ENCODE data around the gene ABCC1. TPM values are rescaled to one million over a fixed set of nuclear protein-coding genes. Genes with fewer than 3 reads are reported as not detected.

The ABCC1 gene
- total RNA-seq: 47.9 to 118 TPM (median 48.3 TPM) in 3 replicates
- long read RNA-seq, full-length matches to known transcripts: 22 of 56 reads
- long read RNA-seq, partial matches to known transcripts: 17 of 56 reads
- long read RNA-seq, other reads (novel, unspliced or antisense): 17 of 56 reads

GRCh38 chr16:15949210-15950160 is at the start of gene ABCC1:
Gene ABCC1, plus strand, starts transcription at chr16:15949616. Its CDS starts 136 bp downstream, at chr16:15949752.
- DNase-seq (ENCODE audit: low spot score): peak; percentile 69
- no peaks in the 10 kb centered on the region for H3K36me3 Mint-ChIP-seq (ENCODE audit: low read depth)
- H3K9me3 Mint-ChIP-seq (ENCODE audit: low read depth): no peaks in the 10 kb centered on the region
- peak; percentile 20 for TF ChIP-seq CTCF (IDR thresholded peaks at IDR 0.05)
- no peaks in the 10 kb centered on the region for H3K27me3 Mint-ChIP-seq (ENCODE audit: low read depth)
- H3K4me3 Mint-ChIP-seq (ENCODE audit: unreplicated experiment): peak within 1 kb of the TSS; percentile 92
- peaks cover 44% of the 10 kb centered on the region for H3K4me1 Mint-ChIP-seq (ENCODE audit: low read depth)
- peak within 1 kb of the TSS; percentile 92 for H3K27ac Mint-ChIP-seq (ENCODE audit: unreplicated experiment)

- Mint-ChIP-seq H3K4me3 (ENCODE audit: unreplicated experiment) (no peak overlapping the region), H3K27me3 (ENCODE audit: low read depth) (no peaks in the 10 kb centered on the region), H3K36me3 (ENCODE audit: low read depth) (no peaks in the 10 kb centered on the region), H3K9me3 (ENCODE audit: low read depth) (no peaks in the 10 kb centered on the region), H3K27ac (ENCODE audit: unreplicated experiment) (no peak overlapping the region), H3K4me1 (ENCODE audit: low read depth) (peaks cover 10% of the 10 kb centered on the region)
- TF ChIP-seq CTCF (IDR thresholded peaks at IDR 0.05): no peak
- no peak for DNase-seq (ENCODE audit: low spot score)
These were observed 49.1 kb upstream of the ABCC1 start for GRCh38 chr16:15900357-15900756.

- Mint-ChIP-seq H3K9me3 (ENCODE audit: low read depth) (no peaks in the 10 kb centered on the region), H3K4me3 (ENCODE audit: unreplicated experiment) (no peak overlapping the region), H3K4me1 (ENCODE audit: low read depth) (peaks cover 10% of the 10 kb centered on the region), H3K27me3 (ENCODE audit: low read depth) (no peaks in the 10 kb centered on the region), H3K36me3 (ENCODE audit: low read depth) (no peaks in the 10 kb centered on the region), H3K27ac (ENCODE audit: unreplicated experiment) (no peak overlapping the region)
- no peak for TF ChIP-seq CTCF (IDR thresholded peaks at IDR 0.05)
- no peak for DNase-seq (ENCODE audit: low spot score)
These were observed 48.4 kb upstream of the ABCC1 start for GRCh38 chr16:15900901-15901500.

GRCh38 chr16:15903960-15904359 is 45.5 kb upstream of the ABCC1 start:
- peaks cover 7% of the 10 kb centered on the region for H3K4me1 Mint-ChIP-seq (ENCODE audit: low read depth)
- DNase-seq (ENCODE audit: low spot score): no peak
- H3K27ac Mint-ChIP-seq (ENCODE audit: unreplicated experiment): no peak overlapping the region
- no peaks in the 10 kb centered on the region for H3K27me3 Mint-ChIP-seq (ENCODE audit: low read depth)
- TF ChIP-seq CTCF (IDR thresholded peaks at IDR 0.05): no peak
- H3K9me3 Mint-ChIP-seq (ENCODE audit: low read depth): no peaks in the 10 kb centered on the region
- no peak overlapping the region for H3K4me3 Mint-ChIP-seq (ENCODE audit: unreplicated experiment)
- no peaks in the 10 kb centered on the region for H3K36me3 Mint-ChIP-seq (ENCODE audit: low read depth)

GRCh38 chr16:15906439-15906838 is 43.0 kb upstream of the ABCC1 start:
- TF ChIP-seq CTCF (IDR thresholded peaks at IDR 0.05): no peak
- Mint-ChIP-seq H3K4me1 (ENCODE audit: low read depth) (no peaks in the 10 kb centered on the region), H3K27me3 (ENCODE audit: low read depth) (no peaks in the 10 kb centered on the region), H3K27ac (ENCODE audit: unreplicated experiment) (no peak overlapping the region), H3K9me3 (ENCODE audit: low read depth) (no peaks in the 10 kb centered on the region), H3K4me3 (ENCODE audit: unreplicated experiment) (no peak overlapping the region), H3K36me3 (ENCODE audit: low read depth) (no peaks in the 10 kb centered on the region)
- DNase-seq (ENCODE audit: low spot score): peak; percentile 11

Measured in chondrocyte (in vitro differentiated cells).